NT2/D1 (cell line): Measurements from ENCODE around the gene PLEKHA4.
"Not testable (repeated sequence)": the region's sequence is repeated elsewhere in the genome, so short reads cannot be mapped to it uniquely, and the experiment has no call there.

ENCODE experiments used
- DNase-seq: peaks from one replicate; pipeline ENCODE4 v3.0.0-alpha.2; 2011; ENCODE audit warnings: low read depth, low spot score
- H3K27me3 ChIP-seq: 2 replicates; pipeline ENCODE4 v1.6.0; 2011; ENCODE audit warnings: mild to moderate bottlenecking; ENCODE audit not compliant: insufficient read length, insufficient read depth
- H3K36me3 ChIP-seq: 2 replicates; pipeline ENCODE4 v1.6.1; 2011; ENCODE audit warnings: mild to moderate bottlenecking, low read length, mixed read lengths; ENCODE audit not compliant: insufficient read depth, insufficient read length
- H3K4me1 ChIP-seq: 2 replicates; pipeline ENCODE4 v1.5.1; 2011; ENCODE audit not compliant: insufficient read depth, insufficient read length
- H3K4me3 ChIP-seq: 2 replicates; pipeline ENCODE4 v1.5.1; 2011; ENCODE audit warnings: low read depth; ENCODE audit not compliant: insufficient read length
- H3K9ac ChIP-seq: 2 replicates; pipeline ENCODE4 v1.6.0; 2011; ENCODE audit warnings: low read depth; ENCODE audit not compliant: insufficient read length
- H3K9me3 ChIP-seq: 2 replicates; pipeline ENCODE4 v1.5.1; 2011; ENCODE audit warnings: mild to moderate bottlenecking, low read length; ENCODE audit not compliant: insufficient read depth
- SUZ12 ChIP-seq: IDR thresholded peaks from 2 replicates; pipeline ENCODE4 v1.6.1; 2011; ENCODE audit not compliant: insufficient read length, insufficient read depth; ENCODE audit errors: extremely low read depth
- YY1 ChIP-seq: IDR thresholded peaks from 2 replicates; pipeline ENCODE4 v1.6.1; 2011; ENCODE audit not compliant: insufficient read length, insufficient read depth
- ZNF274 ChIP-seq: IDR thresholded peaks from 2 replicates; pipeline ENCODE4 v1.6.1; 2011; ENCODE audit warnings: mild to moderate bottlenecking, low read depth, low read length

The PLEKHA4 gene

GRCh38 chr19:48798937-48799336 lies 69.5 kb downstream of the PLEKHA4 start:
- H3K4me1 ChIP-seq: peaks cover 5% of the 10 kb centered on the region
- H3K27me3 ChIP-seq: no peaks in the 10 kb centered on the region
- no peaks in the 10 kb centered on the region for H3K36me3 ChIP-seq
- no peak overlapping the region for H3K4me3 ChIP-seq
- no peak for TF ChIP-seq YY1
- no peak for TF ChIP-seq ZNF274
- TF ChIP-seq SUZ12: no peak
- no peak for DNase-seq
- H3K9me3 ChIP-seq: no peaks in the 10 kb centered on the region
- no peak overlapping the region for H3K9ac ChIP-seq

GRCh38 chr19:48797103-48797502 lies 71.3 kb downstream of the PLEKHA4 start:
- Histone ChIP-seq H3K4me3 (no peak overlapping the region), H3K9me3 (no peaks in the 10 kb centered on the region), H3K9ac (no peak overlapping the region), H3K27me3 (no peaks in the 10 kb centered on the region), H3K36me3 (no peaks in the 10 kb centered on the region), H3K4me1 (peaks cover 5% of the 10 kb centered on the region)
- DNase-seq: no peak
- TF ChIP-seq ZNF274: no peak
- no peak for TF ChIP-seq SUZ12
- no peak for TF ChIP-seq YY1

DNA sequence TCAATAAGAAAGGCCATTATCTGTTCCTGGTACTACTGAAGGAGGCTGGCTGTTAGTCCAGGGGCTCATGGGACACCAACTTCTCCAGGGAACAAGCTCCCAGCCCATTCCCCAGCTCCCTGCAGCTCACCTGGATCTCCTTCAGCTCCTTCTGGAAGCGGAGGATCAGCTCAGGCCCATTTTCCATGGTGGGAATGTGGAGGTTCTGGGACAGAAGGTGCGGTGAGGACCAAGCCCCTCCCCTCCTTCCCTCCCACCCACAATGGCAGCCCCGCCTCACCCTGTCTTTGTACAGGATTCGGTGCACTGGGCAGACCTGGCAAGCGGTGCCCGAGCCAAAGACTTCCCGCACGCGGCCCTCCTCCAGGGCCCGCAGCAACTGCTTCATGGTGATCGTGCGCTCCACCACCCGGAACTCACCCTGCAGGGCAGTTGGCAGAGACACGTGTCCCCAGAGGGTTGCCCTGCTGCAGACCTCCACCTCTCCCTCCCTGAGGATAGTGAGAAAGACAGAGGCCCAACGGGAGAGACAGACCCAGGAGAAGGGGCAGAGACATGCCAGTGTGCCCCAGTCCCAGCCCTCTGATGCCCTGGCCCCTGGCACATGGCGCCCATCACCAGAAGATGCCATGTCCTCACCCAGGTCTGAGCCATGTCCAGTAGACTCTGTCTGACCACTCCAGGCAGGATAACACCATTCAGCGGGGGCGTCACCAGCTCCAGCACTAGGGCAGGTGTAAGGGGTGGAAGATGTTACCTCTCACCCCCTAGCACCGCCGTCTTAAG lies 71.9 kb downstream of the PLEKHA4 start:
- Histone ChIP-seq H3K27me3 (no peaks in the 10 kb centered on the region), H3K4me3 (no peak overlapping the region), H3K9me3 (no peaks in the 10 kb centered on the region), H3K4me1 (peaks cover 5% of the 10 kb centered on the region), H3K9ac (no peak overlapping the region), H3K36me3 (no peaks in the 10 kb centered on the region)
- DNase-seq: no peak
- no peak for TF ChIP-seq ZNF274
- TF ChIP-seq YY1: no peak
- TF ChIP-seq SUZ12: no peak

GRCh38 chr19:48795685-48796070 lies 72.7 kb downstream of the PLEKHA4 start:
- peaks cover 5% of the 10 kb centered on the region for H3K4me1 ChIP-seq
- no peak for TF ChIP-seq YY1
- TF ChIP-seq ZNF274: no peak
- TF ChIP-seq SUZ12: no peak

DNA sequence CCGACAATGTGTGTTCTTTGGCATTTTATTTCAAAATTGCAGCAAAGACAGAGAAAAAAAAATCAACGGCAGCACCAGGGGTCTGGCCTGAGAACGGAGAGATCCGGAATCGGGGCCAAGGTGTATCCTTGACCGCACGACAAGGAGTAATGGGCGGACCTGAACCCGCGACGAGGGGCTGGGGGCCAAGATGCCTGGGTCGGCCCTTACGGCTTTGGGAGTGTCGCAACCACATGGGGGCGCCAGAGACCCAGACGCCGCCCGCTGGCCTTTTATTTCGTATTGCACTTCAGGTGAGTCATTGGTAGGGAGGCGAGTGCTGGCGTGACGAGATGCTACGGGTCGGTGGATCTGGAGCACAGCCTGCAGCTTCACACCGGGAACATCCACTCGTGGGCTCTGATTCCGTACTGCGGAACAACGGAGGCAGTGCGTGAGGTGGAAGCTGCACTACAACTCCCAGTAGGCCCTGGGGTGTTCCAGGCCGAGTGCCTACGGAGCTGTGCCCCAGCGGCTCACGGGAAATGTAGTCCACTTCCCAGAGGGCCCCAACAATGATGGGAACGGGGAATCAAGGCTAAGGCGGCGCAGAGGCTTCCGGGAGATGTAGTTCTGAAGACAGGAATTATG lies 73.2 kb downstream of the PLEKHA4 start:
- no peak for TF ChIP-seq YY1
- TF ChIP-seq ZNF274: no peak
- no peak for TF ChIP-seq SUZ12
- Histone ChIP-seq H3K4me3 (peak overlapping the region; percentile 63), H3K4me1 (peaks cover 5% of the 10 kb centered on the region), H3K36me3 (no peaks in the 10 kb centered on the region), H3K9me3 (no peaks in the 10 kb centered on the region), H3K9ac (peak overlapping the region; percentile 67), H3K27me3 (no peaks in the 10 kb centered on the region)
- DNase-seq: peak; percentile 83

More at GRCh38 chr19:48795685-48796070, 72.7 kb downstream of the PLEKHA4 start:
- Histone ChIP-seq H3K4me3 (no peak overlapping the region), H3K27me3 (no peaks in the 10 kb centered on the region), H3K36me3 (no peaks in the 10 kb centered on the region), H3K9ac (no peak overlapping the region), H3K9me3 (no peaks in the 10 kb centered on the region)
- no peak for DNase-seq

- Histone ChIP-seq H3K4me1 (peaks cover 5% of the 10 kb centered on the region), H3K9me3 (no peaks in the 10 kb centered on the region), H3K27me3 (no peaks in the 10 kb centered on the region), H3K4me3 (no peak overlapping the region), H3K36me3 (no peaks in the 10 kb centered on the region), H3K9ac (no peak overlapping the region)
- no peak for DNase-seq
- TF ChIP-seq SUZ12: no peak
- TF ChIP-seq ZNF274: no peak
- no peak for TF ChIP-seq YY1
These were observed 74.1 kb downstream of the PLEKHA4 start for GRCh38 chr19:48794291-48794690.

GRCh38 chr19:48793271-48793670 lies 75.1 kb downstream of the PLEKHA4 start:
- no peak for TF ChIP-seq ZNF274
- TF ChIP-seq SUZ12: no peak

GRCh38 chr19:48787331-48787730 lies 81.1 kb downstream of the PLEKHA4 start:
- H3K27me3 ChIP-seq, H3K9ac ChIP-seq, H3K9me3 ChIP-seq, H3K4me3 ChIP-seq, H3K36me3 ChIP-seq, DNase-seq, H3K4me1 ChIP-seq: not testable (repeated sequence)

More at GRCh38 chr19:48793271-48793670, 75.1 kb downstream of the PLEKHA4 start:
- H3K4me1 ChIP-seq: no peaks in the 10 kb centered on the region
- no peaks in the 10 kb centered on the region for H3K27me3 ChIP-seq
- DNase-seq: no peak
- no peaks in the 10 kb centered on the region for H3K36me3 ChIP-seq
- no peaks in the 10 kb centered on the region for H3K9me3 ChIP-seq
- no peak overlapping the region for H3K4me3 ChIP-seq
- no peak overlapping the region for H3K9ac ChIP-seq
